Kidney glomerular epithelial cell (primary cell): ENCODE results near the gene SPINT1.
"Not testable (repeated sequence)": the region's sequence is repeated elsewhere in the genome, so short reads cannot be mapped to it uniquely, and the experiment has no call there.

Experiments used
- DNase-seq: peaks from one replicate; lab custom pipeline; 2025; lab: John Stamatoyannopoulos, UW

SPINT1 gene

GRCh38 chr15:40858706-40859105, 14.9 kb downstream of the SPINT1 start:
- DNase-seq, result no peak

DNA sequence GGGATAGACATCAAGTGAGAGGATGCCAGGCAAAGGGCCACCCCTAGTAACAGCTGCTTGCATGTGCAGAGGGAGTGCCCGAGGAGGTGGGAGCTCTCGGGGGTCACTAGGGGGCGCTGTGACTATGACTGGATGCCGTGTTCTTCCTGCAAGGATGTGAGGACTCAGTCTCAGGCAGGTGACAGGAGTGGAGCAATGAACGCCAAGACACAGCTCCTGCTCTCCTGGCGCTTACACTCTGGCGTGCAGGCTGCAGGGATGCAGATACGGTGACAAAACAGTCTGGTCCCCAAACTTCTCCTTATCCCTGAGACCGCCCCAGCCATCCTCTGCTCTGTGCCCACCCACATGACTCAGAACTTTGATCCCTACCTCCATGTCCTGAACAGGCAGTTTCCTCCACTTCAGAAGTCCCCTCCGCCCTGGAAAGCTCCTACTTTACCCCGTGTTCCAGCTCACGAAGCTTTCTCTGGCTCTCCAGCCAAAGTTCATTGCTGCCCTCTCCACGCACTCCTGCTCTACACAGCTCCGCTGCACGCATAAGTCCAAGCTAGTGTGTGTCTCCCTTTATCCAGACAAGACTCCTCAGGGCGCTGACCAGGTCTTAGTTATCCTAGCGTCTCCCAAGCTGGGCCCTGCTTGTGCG, 15.5 kb downstream of the SPINT1 start:
- DNase-seq, result peak; percentile 51

GRCh38 chr15:40861147-40861546, 17.3 kb downstream of the SPINT1 start:
- DNase-seq, result not testable (repeated sequence)

DNA sequence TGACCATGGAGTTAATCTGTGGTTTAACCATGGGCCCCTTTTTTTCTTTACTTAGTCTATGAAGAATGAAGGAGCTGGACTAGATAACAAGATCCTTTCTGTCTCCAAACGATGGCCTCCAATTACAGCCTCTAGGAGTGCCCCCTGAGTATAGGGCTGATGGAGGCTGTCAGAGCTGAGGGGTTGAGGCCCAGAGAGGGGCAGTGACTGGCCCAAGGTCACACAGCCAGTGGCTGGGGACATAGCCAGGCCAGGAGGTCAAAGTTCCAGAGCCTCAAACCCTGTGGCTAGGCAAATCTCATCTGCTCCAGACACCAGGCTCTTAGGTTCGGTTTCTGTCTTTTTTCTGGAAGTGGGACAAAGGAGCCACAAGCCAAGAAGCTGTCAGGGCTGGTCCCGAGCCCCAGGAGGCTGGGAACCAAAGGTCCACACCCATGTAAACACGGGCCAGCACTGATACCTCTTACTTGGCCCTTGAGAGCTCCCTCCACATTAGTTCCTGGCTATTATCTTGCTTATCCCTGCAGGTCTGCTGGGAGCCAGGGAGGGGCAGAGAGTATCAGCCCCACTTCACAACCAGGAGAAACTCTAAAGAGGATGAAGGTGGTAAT, 19.9 kb downstream of the SPINT1 start:
- DNase-seq, result no peak

GRCh38 chr15:40867199-40867598, 23.4 kb downstream of the SPINT1 start:
- no peak for DNase-seq

DNA sequence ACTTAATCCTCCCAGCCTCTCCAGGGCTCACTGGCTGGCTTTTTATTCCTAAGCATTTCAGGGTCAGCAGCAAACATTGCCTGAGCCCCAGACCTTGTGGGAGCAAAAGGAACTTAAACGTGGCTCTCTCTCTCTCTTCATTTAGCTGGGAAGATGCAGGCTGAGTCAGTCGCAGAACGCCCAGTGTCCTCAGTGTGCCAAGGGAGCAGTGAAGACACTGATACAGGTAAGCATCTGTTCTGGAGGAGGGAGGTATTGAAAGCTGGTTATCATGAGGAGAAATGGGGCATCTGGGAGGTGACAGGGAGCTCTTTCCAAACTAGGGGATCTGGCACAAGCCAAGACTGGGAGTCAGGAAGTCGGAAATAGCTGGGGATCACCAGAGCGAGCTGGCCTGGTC, 25.8 kb downstream of the SPINT1 start:
- no peak for DNase-seq

- DNase-seq, result no peak
These were observed 26.9 kb downstream of the SPINT1 start for GRCh38 chr15:40870716-40871115.

- no peak for DNase-seq
These were observed 28.1 kb downstream of the SPINT1 start for GRCh38 chr15:40871749-40872617.

DNA sequence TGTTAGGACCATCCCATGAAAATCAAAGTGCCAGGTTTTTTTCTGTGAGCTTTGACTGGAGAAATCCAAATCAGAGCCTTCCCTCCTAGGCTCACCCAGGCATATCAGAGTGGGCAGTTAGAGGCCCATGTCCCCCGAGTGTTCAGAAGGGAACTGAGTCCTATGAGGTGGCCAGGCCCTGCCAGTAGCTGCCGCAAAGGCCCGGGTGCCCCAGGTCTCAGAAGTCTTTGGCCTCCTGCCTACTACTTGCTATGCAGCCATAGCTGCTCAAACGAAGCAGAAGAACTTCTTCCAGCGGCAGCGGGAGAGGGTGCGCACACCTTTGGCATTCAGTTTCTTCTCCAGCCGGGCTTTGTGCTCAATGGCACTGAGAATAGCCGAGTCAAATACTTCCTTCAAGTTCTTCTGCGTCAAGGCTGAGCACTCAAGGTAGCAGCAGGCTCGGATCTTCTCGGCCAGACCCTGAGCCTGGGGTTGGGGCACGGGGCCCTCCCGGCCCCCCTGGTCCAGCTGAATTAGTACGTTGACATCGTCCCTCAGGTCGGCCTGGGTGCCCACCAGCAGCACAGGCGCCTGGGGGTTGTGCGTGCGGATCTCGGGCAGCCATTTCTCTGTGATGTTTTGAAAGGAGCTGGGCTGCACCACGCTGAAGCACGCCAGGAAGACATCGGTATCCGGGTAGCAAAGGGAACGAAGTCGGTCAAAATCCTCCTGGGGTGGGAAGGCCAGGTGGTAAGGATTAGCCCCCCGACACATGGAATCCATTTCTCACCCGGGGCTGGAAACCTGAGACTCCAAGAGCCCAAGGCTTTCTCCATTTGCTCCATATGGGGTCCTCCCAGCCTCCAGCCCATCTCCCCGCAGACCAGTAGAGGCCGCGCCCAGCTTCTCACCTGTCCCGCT, 29.2 kb downstream of the SPINT1 start:
- no peak for DNase-seq

DNA sequence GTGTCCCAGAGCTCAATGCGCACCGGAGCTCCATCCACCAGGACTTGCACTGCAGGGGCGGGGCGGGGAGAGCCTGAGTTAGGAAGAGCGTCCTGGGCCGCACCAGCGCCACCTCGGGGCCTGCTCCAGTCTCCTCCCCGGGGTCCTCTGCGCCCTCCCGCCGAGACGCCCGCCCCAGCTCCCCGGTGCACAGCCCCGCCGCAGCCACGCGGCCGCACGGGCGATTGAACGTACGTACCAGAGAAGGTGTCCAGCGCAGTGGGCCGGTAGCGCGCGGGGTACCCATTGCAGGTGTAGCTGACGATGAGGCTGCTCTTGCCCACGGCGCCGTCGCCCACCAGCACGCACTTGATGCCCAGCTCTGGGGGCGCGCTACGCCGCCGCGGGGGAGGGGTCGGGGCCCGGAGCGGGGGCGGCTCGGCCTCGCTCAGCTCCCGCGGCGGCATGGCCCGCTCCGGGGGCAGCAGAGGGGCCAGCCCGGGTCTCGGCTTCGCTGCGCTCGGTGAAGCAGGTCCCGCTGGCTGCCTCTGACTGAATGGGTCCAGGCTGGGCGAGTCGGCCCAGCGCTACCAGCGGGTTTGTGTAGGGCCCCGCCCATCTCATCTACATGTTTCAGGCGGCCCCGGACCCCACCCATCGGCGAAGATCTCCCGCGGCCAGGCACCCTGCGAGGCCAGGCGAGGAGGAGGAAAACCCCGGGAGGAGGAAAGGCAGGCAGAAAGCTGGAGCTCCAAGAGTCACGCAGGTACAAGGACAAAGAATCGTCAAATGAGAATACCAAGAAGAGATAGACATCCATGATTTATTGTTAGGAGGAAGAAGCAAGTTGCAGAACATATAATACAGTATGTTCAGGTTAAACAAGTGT, 30.1 kb downstream of the SPINT1 start, which contains the start of gene RHOV:
TSS of gene RHOV (minus strand) at position 541 of the 868 bp plus-strand sequence. CDS start at position 446, 95 bp downstream.
- DNase-seq, result peak; percentile 47

DNA sequence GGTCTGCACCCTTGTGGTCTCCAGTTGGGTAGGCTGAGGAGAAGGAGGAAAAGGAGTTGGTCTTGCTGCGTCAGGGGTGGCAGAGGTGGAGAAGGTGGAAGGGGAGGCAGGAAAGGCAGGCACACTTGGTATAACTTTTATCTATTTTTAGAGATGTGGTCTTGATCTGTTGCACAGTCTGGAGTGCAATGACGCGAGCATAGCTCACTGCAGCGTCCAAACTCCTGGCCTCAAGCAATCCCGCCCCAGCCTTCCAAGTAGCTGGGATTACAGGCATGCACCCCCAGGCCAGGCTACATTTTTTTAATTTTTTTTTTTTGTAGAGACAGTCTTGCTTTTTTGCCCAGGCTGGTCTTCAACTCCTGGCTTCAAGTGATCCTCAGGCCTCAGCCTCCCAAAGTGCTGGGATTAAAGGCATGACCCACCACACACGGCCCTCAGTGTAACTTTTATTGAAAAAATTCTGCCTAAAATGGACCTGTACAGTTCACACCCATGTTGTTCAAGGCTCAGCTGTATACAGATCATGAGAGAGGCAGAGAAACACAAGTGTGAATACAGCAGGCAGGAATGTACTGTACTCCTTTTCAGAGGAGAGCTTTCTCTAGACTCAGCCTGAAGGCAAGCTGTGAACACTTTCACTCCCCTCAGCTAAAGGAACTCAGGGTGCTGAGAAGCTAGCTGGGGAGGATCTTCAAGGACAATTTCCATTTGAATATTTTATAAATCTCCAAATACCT, 32.3 kb downstream of the SPINT1 start:
- no peak for DNase-seq

DNA sequence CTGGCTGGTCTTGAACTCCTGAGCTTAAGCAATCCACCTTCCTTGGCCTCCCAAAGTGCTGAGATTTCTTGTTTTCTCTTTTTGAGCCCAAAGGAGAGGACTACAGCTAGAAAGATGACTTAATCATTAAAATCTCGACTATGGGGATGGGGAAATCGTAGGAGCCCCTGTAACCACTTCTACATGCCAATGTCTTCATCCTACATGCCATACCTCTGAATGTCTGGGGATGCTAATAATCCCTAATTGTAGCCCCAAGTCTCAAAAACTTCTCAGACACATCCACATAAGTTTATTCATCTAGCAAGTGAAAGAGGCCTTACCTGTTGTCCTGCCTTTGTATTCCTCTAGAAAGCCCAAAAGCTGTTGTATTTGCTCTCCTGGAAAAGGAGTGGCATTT, 33.8 kb downstream of the SPINT1 start:
- DNase-seq, result no peak

GRCh38 chr15:40878785-40879184, 34.9 kb downstream of the SPINT1 start:
- peak; percentile 33 for DNase-seq

- no peak for DNase-seq
These were observed 35.8 kb downstream of the SPINT1 start for GRCh38 chr15:40879609-40880008.

DNA sequence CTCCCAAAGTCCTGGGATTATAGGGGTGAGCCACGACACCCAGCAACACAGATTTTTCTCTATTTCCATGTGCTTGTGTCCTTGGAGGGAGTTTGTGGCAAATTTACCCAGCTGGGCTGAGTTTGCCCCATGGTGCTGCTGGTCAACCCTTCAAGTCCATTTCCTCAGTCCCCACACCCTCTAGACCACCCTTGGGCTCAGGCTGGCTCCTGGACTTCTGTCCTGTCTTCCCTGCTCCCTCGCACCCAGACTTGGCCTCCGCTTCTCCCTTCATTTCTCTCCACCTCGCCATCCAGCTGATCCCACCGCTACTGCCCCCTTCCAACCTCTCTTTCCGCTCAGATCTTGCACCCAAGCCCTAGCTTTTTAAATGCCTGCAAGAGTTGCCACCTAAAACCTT, 37.5 kb downstream of the SPINT1 start:
- DNase-seq, result no peak

- no peak for DNase-seq
These were observed 42.7 kb downstream of the SPINT1 start for GRCh38 chr15:40886586-40886985.

- DNase-seq, result no peak
These were observed 45.3 kb downstream of the SPINT1 start for GRCh38 chr15:40889112-40889511.

- DNase-seq, result no peak
These were observed 47.3 kb downstream of the SPINT1 start for GRCh38 chr15:40891138-40891537.

- peak; percentile 63 for DNase-seq
These were observed 48.1 kb downstream of the SPINT1 start for GRCh38 chr15:40891810-40892446.
